Peyer's patch (tissue), 4 donors: ENCODE data around the gene OR1D5. TPM values are rescaled to one million over a fixed set of nuclear protein-coding genes. Genes with fewer than 3 reads are reported as not detected.

Experiments
- DNase-seq, 3 donors: peaks; one replicate each; pipeline ENCODE4 v3.0.0-alpha.2; 2017 to 2019
- H3K27ac ChIP-seq, 4 donors: fragments of 200-600 bp; sonication (generic); one replicate each; pipeline ENCODE4 v1.5.1; 2016 to 2019
- H3K27me3 ChIP-seq, 2 donors: fragments of 200-600 bp; sonication (generic); one replicate each; pipeline ENCODE4 v1.5.1; 2019
- H3K36me3 ChIP-seq, 3 donors: fragments of 200-600 bp; sonication (generic); one replicate each; pipeline ENCODE4 v1.5.1; 2016 to 2019
- H3K4me1 ChIP-seq, 4 donors: fragments of 200-600 bp; sonication (generic); one replicate each; pipeline ENCODE4 v1.5.1; 2016 to 2019
- H3K4me3 ChIP-seq, 4 donors: fragments of 200-600 bp; sonication (generic); 1 replicate in 3 of 4; 2 replicates in 1 of 4; pipeline ENCODE4 v1.5.1; 2016 to 2019; ENCODE audit warnings: mild to moderate bottlenecking in 1 of 4
- H3K9me3 ChIP-seq, 4 donors: fragments of 200-600 bp; sonication (generic); one replicate each; pipeline ENCODE4 v1.5.1; 2016 to 2019; ENCODE audit warnings: mild to moderate bottlenecking in 1 of 4
- POLR2A ChIP-seq, 2 donors: fragments of 450-650 bp; IDR thresholded peaks; one replicate each; pipeline ENCODE4 v1.5.1; 2017; ENCODE audit warnings: antibody characterized with exemption in 2 of 2, mild to moderate bottlenecking in 2 of 2, moderate library complexity in 2 of 2
- total RNA-seq, 4 donors: library from RNA; depleted of rRNA; stranded (reverse); fragments of >200 nt; gene quantifications; one replicate each; pipeline ENCODE4 v1.1.0, GENCODE V29; 2016
- TF ChIP-seq, protein P1 (sequence below), 6 experiments: fragments of 450-650 bp in 4 of 6; fragments of 200-600 bp in 2 of 6; sonication (generic) in 1 of 6; IDR thresholded peaks; one replicate each; pipeline ENCODE4 v1.5.1; 2017 to 2019; ENCODE audit warnings: antibody characterized with exemption in 6 of 6, mild to moderate bottlenecking in 3 of 6, moderate library complexity in 1 of 6

The OR1D5 gene
- total RNA-seq, 4 donors from 2014 or later: not detected

DNA sequence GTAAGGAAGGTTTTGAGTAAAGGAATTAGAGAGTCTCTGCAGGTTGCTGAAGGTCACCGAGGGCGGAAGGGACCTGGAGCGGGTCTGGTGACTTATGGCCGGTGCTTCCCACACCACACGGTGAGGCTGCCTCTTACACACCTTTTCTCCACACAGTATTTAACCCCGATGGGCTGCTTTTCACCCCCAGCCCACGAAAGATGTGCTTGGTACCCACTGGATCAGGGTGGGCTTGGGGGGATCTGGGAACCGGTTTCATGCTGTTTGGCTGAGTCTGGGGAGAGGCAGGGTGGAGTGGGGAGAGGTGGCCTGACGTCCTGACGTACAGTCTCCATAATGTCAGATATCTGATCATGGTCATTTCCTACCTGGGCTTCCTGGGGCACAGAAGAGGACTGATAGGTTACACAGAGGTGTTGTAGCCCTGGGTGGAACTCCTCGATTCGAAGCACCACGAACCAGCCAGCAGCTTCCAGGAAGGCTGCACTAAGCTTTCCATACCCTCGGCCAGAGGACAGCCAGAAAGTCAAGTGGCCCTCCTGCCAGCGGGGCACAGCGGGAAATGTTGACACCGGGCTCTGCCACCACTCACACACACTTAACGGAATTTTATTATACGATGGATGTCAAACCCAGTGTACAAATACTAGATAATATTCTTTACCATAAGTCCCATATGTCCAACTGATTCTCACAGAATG, 34.0 kb downstream of the OR1D5 start:
- peak in 2 of 3 donors; percentile 25 to 34 for DNase-seq
- Histone ChIP-seq H3K36me3 (peaks cover 0 to 26% (median 0%) of the 10 kb centered on the region in 3 donors), H3K27me3 (no peaks in the 10 kb centered on the region), H3K27ac (no peak overlapping the region), H3K9me3 (no peaks in the 10 kb centered on the region), H3K4me1 (no peaks in the 10 kb centered on the region), H3K4me3 (no peak overlapping the region)
- no peak for TF ChIP-seq POLR2A (IDR thresholded peaks at IDR 0.05)
- TF ChIP-seq, protein P1, sequence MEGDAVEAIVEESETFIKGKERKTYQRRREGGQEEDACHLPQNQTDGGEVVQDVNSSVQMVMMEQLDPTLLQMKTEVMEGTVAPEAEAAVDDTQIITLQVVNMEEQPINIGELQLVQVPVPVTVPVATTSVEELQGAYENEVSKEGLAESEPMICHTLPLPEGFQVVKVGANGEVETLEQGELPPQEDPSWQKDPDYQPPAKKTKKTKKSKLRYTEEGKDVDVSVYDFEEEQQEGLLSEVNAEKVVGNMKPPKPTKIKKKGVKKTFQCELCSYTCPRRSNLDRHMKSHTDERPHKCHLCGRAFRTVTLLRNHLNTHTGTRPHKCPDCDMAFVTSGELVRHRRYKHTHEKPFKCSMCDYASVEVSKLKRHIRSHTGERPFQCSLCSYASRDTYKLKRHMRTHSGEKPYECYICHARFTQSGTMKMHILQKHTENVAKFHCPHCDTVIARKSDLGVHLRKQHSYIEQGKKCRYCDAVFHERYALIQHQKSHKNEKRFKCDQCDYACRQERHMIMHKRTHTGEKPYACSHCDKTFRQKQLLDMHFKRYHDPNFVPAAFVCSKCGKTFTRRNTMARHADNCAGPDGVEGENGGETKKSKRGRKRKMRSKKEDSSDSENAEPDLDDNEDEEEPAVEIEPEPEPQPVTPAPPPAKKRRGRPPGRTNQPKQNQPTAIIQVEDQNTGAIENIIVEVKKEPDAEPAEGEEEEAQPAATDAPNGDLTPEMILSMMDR (IDR thresholded peaks at IDR 0.05): no peak

DNA sequence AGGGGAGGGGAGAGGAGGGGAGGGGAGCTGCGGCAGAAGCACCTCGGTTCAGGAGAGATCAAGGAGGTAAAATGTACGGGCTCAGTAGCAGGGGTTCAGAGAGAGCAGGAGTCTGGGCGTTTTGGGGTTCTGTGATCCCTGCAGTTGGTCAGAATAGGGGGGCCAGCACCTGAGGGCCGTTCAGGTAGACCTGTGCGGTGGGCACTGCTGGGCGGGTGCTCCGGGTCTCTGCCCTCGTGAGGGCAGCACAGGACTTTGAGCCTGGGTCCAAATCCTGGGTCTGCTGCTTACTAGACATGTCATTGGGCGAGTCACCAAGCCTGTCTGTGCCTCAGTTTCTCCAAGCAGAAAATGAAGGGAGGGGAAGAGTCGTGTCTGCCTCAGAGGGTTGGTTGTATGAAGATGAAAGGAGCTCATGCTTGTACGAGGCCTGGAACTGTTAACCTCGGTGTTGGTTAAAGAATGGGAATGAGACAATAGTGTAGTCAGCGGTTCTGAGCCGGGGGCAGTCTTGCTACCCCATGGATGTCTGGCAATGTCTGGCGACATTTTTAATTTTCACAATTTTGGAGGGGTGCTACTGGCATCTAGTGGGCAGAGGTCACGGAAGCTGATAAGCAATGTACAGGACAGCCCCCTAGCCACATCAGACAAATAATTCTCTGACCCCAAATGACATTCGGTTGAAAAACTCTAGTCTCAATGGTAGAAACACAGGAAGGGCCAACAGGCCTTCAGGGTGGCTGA, 35.4 kb downstream of the OR1D5 start:
- H3K4me1 ChIP-seq: no peaks in the 10 kb centered on the region
- no peak overlapping the region for H3K4me3 ChIP-seq
- DNase-seq: peak in 2 of 3 donors; percentile 5 to 19
- H3K27me3 ChIP-seq: no peaks in the 10 kb centered on the region
- TF ChIP-seq, protein P1 (IDR thresholded peaks at IDR 0.05): no peak
- TF ChIP-seq POLR2A (IDR thresholded peaks at IDR 0.05): no peak
- peaks cover 0 to 33% (median 0%) of the 10 kb centered on the region in 3 donors for H3K36me3 ChIP-seq
- peaks cover 0 to 4% (median 0%) of the 10 kb centered on the region in 4 donors for H3K9me3 ChIP-seq
- no peak overlapping the region for H3K27ac ChIP-seq

DNA sequence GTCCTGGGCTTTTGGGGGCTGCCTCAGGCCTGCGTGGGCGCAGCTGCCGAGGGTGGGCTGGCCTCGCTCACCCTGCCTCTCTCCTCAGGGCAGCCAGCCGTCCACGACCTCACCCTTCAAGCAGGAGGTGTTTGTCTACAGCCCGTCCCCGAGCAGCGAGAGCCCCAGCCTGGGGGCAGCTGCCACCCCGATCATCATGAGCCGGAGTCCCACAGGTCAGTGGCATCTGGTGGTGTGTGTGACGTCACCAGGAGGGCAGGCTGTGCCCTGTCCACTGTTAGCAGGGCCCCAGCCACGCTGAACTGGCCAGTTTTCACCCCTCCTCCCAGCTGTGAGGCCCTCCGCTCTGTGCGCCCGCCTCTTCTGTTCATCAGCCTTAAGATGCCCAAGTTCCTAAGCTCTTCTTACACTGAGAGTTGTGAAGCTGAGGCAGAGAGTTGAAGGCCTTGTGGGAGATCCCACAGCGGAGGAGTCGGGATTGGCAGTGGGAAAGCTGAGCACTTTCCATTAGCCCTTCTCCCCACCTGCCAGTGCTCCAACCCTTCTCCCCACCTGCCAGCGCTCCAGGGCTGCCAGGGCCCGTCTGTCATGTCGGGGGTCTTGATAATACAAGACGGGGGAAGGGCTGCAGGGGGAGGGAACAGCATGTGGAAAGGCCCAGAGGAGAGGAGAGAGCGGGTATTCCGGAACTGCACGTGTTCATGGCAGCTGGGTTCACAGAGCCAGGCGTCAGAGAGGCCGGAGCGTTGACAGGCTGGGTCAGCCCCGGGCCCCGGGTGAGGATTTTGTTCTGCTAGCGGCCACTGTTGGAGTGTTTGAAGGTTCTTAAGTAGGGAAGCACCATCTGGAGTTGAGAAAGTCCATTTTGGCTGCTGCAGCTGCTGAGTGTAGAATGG, 36.3 kb downstream of the OR1D5 start:
- Histone ChIP-seq H3K36me3 (peaks cover 0 to 34% (median 0%) of the 10 kb centered on the region in 3 donors), H3K27ac (no peak overlapping the region), H3K27me3 (no peaks in the 10 kb centered on the region), H3K9me3 (peaks cover 0 to 4% (median 0%) of the 10 kb centered on the region in 4 donors), H3K4me1 (no peaks in the 10 kb centered on the region), H3K4me3 (no peak overlapping the region)
- peak in 2 of 3 donors; percentile 31 to 32 for DNase-seq
- no peak for TF ChIP-seq POLR2A (IDR thresholded peaks at IDR 0.05)
- TF ChIP-seq, protein P1 (IDR thresholded peaks at IDR 0.05): no peak

DNA sequence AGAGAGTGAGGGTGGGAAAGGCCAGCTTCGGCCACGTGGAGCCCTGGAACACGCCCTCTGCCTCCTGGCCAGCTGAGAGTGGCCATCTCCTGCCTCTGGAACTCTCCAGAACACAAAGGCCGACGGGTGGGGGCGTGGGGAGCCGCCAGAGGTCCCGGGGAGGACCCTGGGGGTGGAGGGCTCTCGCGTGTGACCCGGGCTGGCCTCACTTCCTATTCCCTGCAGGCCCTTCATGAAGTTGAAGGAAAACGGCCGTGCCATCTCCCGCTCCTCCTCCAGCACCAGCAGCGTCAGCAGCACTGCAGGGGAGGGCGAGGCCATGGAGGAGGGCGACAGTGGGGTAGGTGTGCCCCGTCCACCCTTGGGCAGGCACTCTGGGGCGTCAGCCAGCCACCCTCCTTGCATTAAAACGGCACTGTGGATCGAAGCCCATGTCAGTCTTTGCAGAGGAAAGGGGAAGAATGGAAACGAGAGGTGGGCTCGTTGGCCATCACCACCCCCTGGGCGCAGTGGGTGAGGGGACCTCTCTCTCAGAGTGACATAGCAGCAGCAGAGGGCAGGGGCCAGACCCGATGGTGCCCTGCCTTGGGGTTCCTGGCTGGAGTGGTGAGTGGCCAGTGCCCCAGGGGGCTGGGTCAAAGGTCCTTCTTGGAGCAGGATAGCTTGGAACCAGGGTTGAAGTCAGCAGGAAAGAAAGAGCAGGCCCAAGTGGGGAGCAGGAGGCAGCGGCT, 37.1 kb downstream of the OR1D5 start:
- Histone ChIP-seq H3K27ac (no peak overlapping the region), H3K27me3 (no peaks in the 10 kb centered on the region), H3K4me3 (no peak overlapping the region), H3K36me3 (peaks cover 0 to 41% (median 0%) of the 10 kb centered on the region in 3 donors), H3K9me3 (peaks cover 0 to 4% (median 0%) of the 10 kb centered on the region in 4 donors), H3K4me1 (no peaks in the 10 kb centered on the region)
- DNase-seq: peak in 2 of 3 donors; percentile 35 to 40
- TF ChIP-seq, protein P1 (IDR thresholded peaks at IDR 0.05): no peak
- no peak for TF ChIP-seq POLR2A (IDR thresholded peaks at IDR 0.05)
